K562 (cell line): Measurements from ENCODE around the gene SPATS2L. TPM values are rescaled to one million over a fixed set of nuclear protein-coding genes. Genes with fewer than 3 reads are reported as not detected.

Experiments used
- ATAC-seq: fragments of 200-7000 bp; cut with Tn5 transposase; 3 replicates; pipeline ENCODE4 v1.9.1; 2020; ENCODE audit warnings: moderate library complexity
- BruUV-seq: library from RNA; stranded (reverse); fragments of 400-500 nt; replicated peaks from 2 replicates; lab custom pipeline; 2021; lab: Mats Ljungman, UMichigan
- CTCF ChIA-PET: fragments of 300-600 bp; formaldehyde crosslinking; extraction: SDS; loops from one replicate; lab custom pipeline; 2021; ENCODE audit warnings: low intra/inter-chr PET ratio; lab: Yijun Ruan, JAX
- POLR2A ChIA-PET: fragments of 300-600, 350-650 bp; sonication (Branson Sonifier 250); formaldehyde crosslinking; extraction: SDS; loops from one replicate; lab custom pipeline; 2021; ENCODE audit warnings: antibody characterized with exemption, inconsistent platforms; lab: Yijun Ruan, JAX
- DNase-seq, 4 experiments: peaks; one replicate each; pipeline versions ENCODE4 v3.0.0 to v3.0.0-alpha.2; 2011 to 2018; ENCODE audit warnings: low spot score in 3 of 4, mixed read lengths in 3 of 4; ENCODE audit errors: extremely low read depth in 1 of 4
- FAIRE-seq: peaks from 2 replicates; lab custom pipeline; 2011; peaks lifted over from hg19 to GRCh38; lab: Jason Lieb, UNC
- H2AFZ ChIP-seq: 2 replicates; pipeline ENCODE4 v1.6.0; 2011; ENCODE audit warnings: low read depth, low read length, control low read depth, inconsistent platforms
- H3K27ac ChIP-seq: fragments of 200-600 bp; 3 replicates; pipeline ENCODE4 v1.8.0; 2011; ENCODE audit warnings: low read depth, mild to moderate bottlenecking, control low read depth, inconsistent platforms, low read length, moderate library complexity, mixed read lengths; ENCODE audit errors: extremely low read depth
- H3K27me3 ChIP-seq, 2 experiments: fragments of 300-600 bp in 1 of 2; 2 replicates in 1 of 2; 3 replicates in 1 of 2; pipeline versions ENCODE4 v1.6.0 to v1.8.0; 2011; ENCODE audit warnings: inconsistent platforms in 2 of 2, low read length in 2 of 2, mild to moderate bottlenecking in 1 of 2, mixed read lengths in 1 of 2, moderate library complexity in 1 of 2; ENCODE audit not compliant: control insufficient read depth in 2 of 2, insufficient read depth in 2 of 2
- H3K36me3 ChIP-seq: fragments of 300-600 bp; 3 replicates; pipeline ENCODE4 v1.8.0; 2011; ENCODE audit warnings: mild to moderate bottlenecking, low read length, inconsistent platforms; ENCODE audit not compliant: control insufficient read depth, insufficient read depth
- H3K4me1 ChIP-seq, 2 experiments: fragments of 200-600 bp in 1 of 2; replicated peaks in 1 of 2; 2 replicates in 1 of 2; 3 replicates in 1 of 2; pipeline versions ENCODE4 v1.5.1 to v1.8.0; 2011; ENCODE audit warnings: inconsistent platforms in 2 of 2, low read length in 2 of 2, mild to moderate bottlenecking in 1 of 2, mixed read lengths in 1 of 2, moderate library complexity in 1 of 2; ENCODE audit not compliant: control insufficient read depth in 2 of 2, insufficient read depth in 2 of 2
- H3K4me2 ChIP-seq: 2 replicates; pipeline ENCODE4 v1.6.1; 2011; ENCODE audit warnings: low read length, control low read depth, inconsistent platforms, mixed read lengths; ENCODE audit not compliant: insufficient read depth
- H3K4me3 ChIP-seq: fragments of 200-600 bp; sonication (generic), shearing (Covaris generic); 2 replicates; pipeline ENCODE4 v1.5.1; 2016; ENCODE audit warnings: control low read depth, inconsistent platforms
- H3K79me2 ChIP-seq: fragments of 200-600 bp; 3 replicates; pipeline ENCODE4 v1.8.0; 2011; ENCODE audit warnings: low read length, inconsistent platforms; ENCODE audit not compliant: control insufficient read depth, insufficient read depth
- H3K9ac ChIP-seq, 2 experiments: 2 replicates each; pipeline versions ENCODE4 v1.6.0 to v1.6.1; 2011; ENCODE audit warnings: low read depth in 2 of 2, low read length in 2 of 2, control low read depth in 1 of 2, inconsistent platforms in 1 of 2, mild to moderate bottlenecking in 1 of 2, mixed read lengths in 1 of 2; ENCODE audit not compliant: insufficient read depth in 1 of 2
- H3K9me1 ChIP-seq: one replicate; pipeline ENCODE4 v1.6.0; 2011; ENCODE audit warnings: inconsistent platforms, mild to moderate bottlenecking, low read length, moderate library complexity; ENCODE audit not compliant: control insufficient read depth, insufficient read depth
- H3K9me3 ChIP-seq: replicated peaks from 2 replicates; pipeline ENCODE4 v1.5.1; 2011; ENCODE audit warnings: low read depth, low read length, inconsistent platforms; ENCODE audit not compliant: control insufficient read depth, insufficient read depth
- H4K20me1 ChIP-seq: replicated peaks from 2 replicates; pipeline ENCODE4 v1.6.1; 2011; ENCODE audit warnings: low read length, inconsistent platforms, mixed read lengths; ENCODE audit not compliant: control insufficient read depth, insufficient read depth
- DPF2 ChIP-seq: fragments of 450-650 bp; IDR thresholded peaks from 2 replicates; pipeline ENCODE4 v1.6.1; 2016
- HNRNPK ChIP-seq: fragments of 200-400 bp; formaldehyde crosslinking; IDR thresholded peaks from one replicate; pipeline ENCODE4 v1.6.1; 2018; ENCODE audit warnings: mild to moderate bottlenecking, low read depth, low read length; ENCODE audit not compliant: poor library complexity, severe bottlenecking
- RBM34 ChIP-seq: fragments of 200-400 bp; formaldehyde crosslinking; IDR thresholded peaks from 2 replicates; pipeline ENCODE4 v1.6.1; 2018; ENCODE audit warnings: low read length, borderline replicate concordance; ENCODE audit not compliant: insufficient read depth
- YY1 ChIP-seq, 3 experiments: IDR thresholded peaks; 2 replicates each; pipeline ENCODE4 v1.6.1; 2011; ENCODE audit warnings: low read length in 2 of 3, mild to moderate bottlenecking in 2 of 3, moderate library complexity in 2 of 3, borderline replicate concordance in 1 of 3, control low read depth in 1 of 3, low read depth in 1 of 3; ENCODE audit not compliant: insufficient read depth in 3 of 3, insufficient replicate concordance in 2 of 3, control insufficient read depth in 1 of 3, insufficient read length in 1 of 3; ENCODE audit errors: extremely low read depth in 1 of 3
- ZNF583 ChIP-seq: fragments of 250-450 bp; sonication (Bioruptor Pico); IDR thresholded peaks from 2 replicates; pipeline ENCODE4 v1.4.0; 2020
- WGBS: fragments of 100-300 bp; shearing (Covaris generic); methylation state at CpG from one replicate; pipeline ENCODE4 v1.1.6; 2016; ENCODE audit warnings: low coverage, mixed read lengths; ENCODE audit not compliant: insufficient coverage; ENCODE audit errors: missing lambda C conversion rate; 5-methylcytosine and 5-hydroxymethylcytosine counted together
- in situ Hi-C: fragments of 300-500 bp; cut with MboI; formaldehyde crosslinking; loops from 4 replicates; pipeline ENCODE4 v1.15.0; 2018; ENCODE audit warnings: inconsistent platforms, mixed read lengths
- intact Hi-C: fragments of 100-400 bp; cut with micrococcal nuclease; formaldehyde crosslinking; loops from 2 replicates; pipeline ENCODE4 v1.14.2; 2022
- polyA plus RNA-seq, 8 experiments: library from polyadenylated mRNA; depleted of rRNA in 4 of 8; stranded (reverse) in 5 of 8; unstranded in 3 of 8; fragments of >200 nt; fragmentation: Nextera tagmentation in 2 of 8; fragmentation: Illumina TruSeq in 1 of 8; extraction: Ambion mirVana in 2 of 8; extraction: Trizol in 1 of 8; gene quantifications; 2 replicates each; pipeline versions ENCODE4 v1.2.1 to v1.2.3, GENCODE V29; 2011 to 2014; ENCODE audit warnings: inconsistent platforms in 1 of 8, missing spikeins in 1 of 8
- total RNA-seq, 7 experiments: library from RNA; depleted of rRNA in 6 of 7; stranded (reverse); fragments of >200 nt in 6 of 7; fragmentation: Illumina TruSeq in 2 of 7; extraction: Trizol in 2 of 7; gene quantifications; 2 replicates each; pipeline versions ENCODE4 v1.2.1 to v1.2.3, GENCODE V29; 2011 to 2021; ENCODE audit warnings: low replicate concordance in 1 of 7
- TF ChIP-seq, protein P1 (sequence below), 2 experiments: fragments of 200-800 bp in 1 of 2; sonication (Bioruptor generic) in 1 of 2; sonication (generic) in 1 of 2; formaldehyde crosslinking in 1 of 2; IDR thresholded peaks in 1 of 2; conservative IDR thresholded peaks in 1 of 2; 2 replicates each; pipeline versions ENCODE4 v1.5.0 to v1.6.1; 2016 to 2020; ENCODE audit warnings: missing compliant biosample characterization in 1 of 2, missing genetic modification characterization in 1 of 2, missing genetic modification reagents in 1 of 2
- TF ChIP-seq, protein P2 (sequence below): fragments of 250-450 bp; sonication (Bioruptor Pico); IDR thresholded peaks from 2 replicates; pipeline ENCODE4 v1.8.0; 2022; ENCODE audit warnings: inconsistent platforms

SPATS2L gene
- total and polyA plus RNA-seq, 9 of the 15 experiments (the other 6 are each of a cell fraction or from before 2014, with no cell fraction given), result 11.3 to 41.5 (median 24.9) TPM

DNA sequence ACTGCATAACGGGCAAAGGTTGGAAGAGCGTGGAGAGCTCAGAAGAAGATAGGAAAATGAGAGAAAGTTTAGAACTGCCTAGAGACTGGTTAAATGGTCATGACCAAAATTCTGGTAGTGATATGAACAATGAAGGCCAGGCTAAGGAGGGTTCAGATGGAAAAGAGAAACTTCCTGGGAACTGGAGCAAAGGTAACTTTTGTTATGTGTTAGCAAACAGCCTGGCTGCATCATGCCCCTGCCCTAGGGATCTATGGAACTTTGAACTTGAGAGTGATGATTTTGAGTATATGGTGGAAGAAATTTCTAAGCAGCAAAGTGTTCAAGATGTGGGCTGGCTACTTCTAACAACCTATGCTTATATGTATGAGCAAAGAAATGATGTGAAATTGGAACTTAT is 44.4 kb upstream of the SPATS2L start:
- intact Hi-C loops, result no loop called here
- Histone ChIP-seq H3K36me3 (no peaks in the 10 kb centered on the region), H3K79me2 (no peaks in the 10 kb centered on the region), H3K27me3 (peaks cover 2 to 18% of the 10 kb centered on the region in 2 experiments; a peak in 2 of 5 replicates), H3K27ac (no peak overlapping the region), H3K4me3 (no peak overlapping the region), H3K4me1 (no peaks in the 10 kb centered on the region), H3K9ac (no peak overlapping the region), H3K4me2 (no peak overlapping the region), H2AFZ (no peak overlapping the region), H3K9me1 (no peaks in the 10 kb centered on the region), H3K9me3 (no peaks in the 10 kb centered on the region), H4K20me1 (no peaks in the 10 kb centered on the region)
- ChIA-PET CTCF (no interaction called here), POLR2A (no interaction called here)
- FAIRE-seq (no peak), ATAC-seq (no peak), DNase-seq (no peak)
- no TSS peak for BruUV-seq
- 11% methylated on average over 2 of the region's 2 CpGs for WGBS
- in situ Hi-C loops, result no loop called here
- no peak for TF ChIP-seq ZNF583 (CRISPR knock-in tag)
- TF ChIP-seq, protein P1, sequence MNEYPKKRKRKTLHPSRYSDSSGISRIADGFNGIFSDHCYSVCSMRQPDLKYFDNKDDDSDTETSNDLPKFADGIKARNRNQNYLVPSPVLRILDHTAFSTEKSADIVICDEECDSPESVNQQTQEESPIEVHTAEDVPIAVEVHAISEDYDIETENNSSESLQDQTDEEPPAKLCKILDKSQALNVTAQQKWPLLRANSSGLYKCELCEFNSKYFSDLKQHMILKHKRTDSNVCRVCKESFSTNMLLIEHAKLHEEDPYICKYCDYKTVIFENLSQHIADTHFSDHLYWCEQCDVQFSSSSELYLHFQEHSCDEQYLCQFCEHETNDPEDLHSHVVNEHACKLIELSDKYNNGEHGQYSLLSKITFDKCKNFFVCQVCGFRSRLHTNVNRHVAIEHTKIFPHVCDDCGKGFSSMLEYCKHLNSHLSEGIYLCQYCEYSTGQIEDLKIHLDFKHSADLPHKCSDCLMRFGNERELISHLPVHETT (CRISPR knock-in tag; conservative IDR thresholded peaks at IDR 0.05 in 1 of 2, IDR thresholded peaks at IDR 0.05 in 1 of 2), result no peak
- no peak for TF ChIP-seq HNRNPK
- TF ChIP-seq, protein P2, sequence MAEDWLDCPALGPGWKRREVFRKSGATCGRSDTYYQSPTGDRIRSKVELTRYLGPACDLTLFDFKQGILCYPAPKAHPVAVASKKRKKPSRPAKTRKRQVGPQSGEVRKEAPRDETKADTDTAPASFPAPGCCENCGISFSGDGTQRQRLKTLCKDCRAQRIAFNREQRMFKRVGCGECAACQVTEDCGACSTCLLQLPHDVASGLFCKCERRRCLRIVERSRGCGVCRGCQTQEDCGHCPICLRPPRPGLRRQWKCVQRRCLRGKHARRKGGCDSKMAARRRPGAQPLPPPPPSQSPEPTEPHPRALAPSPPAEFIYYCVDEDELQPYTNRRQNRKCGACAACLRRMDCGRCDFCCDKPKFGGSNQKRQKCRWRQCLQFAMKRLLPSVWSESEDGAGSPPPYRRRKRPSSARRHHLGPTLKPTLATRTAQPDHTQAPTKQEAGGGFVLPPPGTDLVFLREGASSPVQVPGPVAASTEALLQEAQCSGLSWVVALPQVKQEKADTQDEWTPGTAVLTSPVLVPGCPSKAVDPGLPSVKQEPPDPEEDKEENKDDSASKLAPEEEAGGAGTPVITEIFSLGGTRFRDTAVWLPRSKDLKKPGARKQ, result no peak
- no peak for TF ChIP-seq YY1 (IDR thresholded peaks at IDR 0.05; ENCODE audit: borderline replicate concordance in 1 of 3, control insufficient read depth in 1 of 3, extremely low read depth in 1 of 3, insufficient read depth in 3 of 3, insufficient read length in 1 of 3, insufficient replicate concordance in 2 of 3, low read depth in 1 of 3, low read length in 2 of 3)
- TF ChIP-seq RBM34, result no peak
- no peak for TF ChIP-seq DPF2
